ENCODE results near the gene TEDC1.

Gene TEDC1

DNA sequence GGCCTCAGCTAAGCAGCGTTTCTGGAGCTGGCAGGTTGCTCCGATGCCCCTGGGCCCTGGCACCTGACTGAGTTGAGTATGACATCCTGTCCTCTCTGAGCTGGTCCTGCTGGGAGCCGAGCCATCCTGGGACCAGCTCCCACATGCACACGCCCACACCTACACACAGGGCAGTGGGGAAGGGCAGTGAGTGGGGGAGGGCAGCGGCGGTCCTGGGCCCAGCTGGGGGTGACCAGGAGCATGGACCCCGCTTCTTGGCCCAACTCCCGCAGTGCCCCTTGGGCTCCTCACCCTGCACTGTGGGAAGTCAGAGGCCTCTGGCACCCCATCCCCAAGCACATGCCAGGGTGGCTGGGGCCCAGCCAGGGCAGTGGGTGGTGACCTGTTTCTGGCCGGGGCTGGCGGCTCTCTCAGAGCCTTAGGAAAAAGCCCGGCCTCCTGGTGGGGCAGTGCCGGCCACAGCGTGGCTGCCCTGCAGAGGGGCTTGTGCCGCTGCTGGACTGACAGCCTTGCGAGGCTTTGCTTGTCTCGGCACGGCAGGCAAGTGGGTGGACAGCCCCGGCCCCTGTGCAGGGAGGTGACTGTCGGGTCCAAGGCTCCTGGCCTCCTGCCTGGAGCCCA lies 22.3 kb upstream of the TEDC1 start:
- no peak for DNase-seq (ENCODE audit: extremely low spot score)
- ChIA-PET POLR2A (no interaction called here), CTCF (interaction anchor here (1.1 to 4.9 kb wide), 4 partner anchors 12 to 21 kb away, joined by 3 to 35 read pairs (median 12); no protein-coding TSS in a partner anchor)
- TF ChIP-seq, protein P1, sequence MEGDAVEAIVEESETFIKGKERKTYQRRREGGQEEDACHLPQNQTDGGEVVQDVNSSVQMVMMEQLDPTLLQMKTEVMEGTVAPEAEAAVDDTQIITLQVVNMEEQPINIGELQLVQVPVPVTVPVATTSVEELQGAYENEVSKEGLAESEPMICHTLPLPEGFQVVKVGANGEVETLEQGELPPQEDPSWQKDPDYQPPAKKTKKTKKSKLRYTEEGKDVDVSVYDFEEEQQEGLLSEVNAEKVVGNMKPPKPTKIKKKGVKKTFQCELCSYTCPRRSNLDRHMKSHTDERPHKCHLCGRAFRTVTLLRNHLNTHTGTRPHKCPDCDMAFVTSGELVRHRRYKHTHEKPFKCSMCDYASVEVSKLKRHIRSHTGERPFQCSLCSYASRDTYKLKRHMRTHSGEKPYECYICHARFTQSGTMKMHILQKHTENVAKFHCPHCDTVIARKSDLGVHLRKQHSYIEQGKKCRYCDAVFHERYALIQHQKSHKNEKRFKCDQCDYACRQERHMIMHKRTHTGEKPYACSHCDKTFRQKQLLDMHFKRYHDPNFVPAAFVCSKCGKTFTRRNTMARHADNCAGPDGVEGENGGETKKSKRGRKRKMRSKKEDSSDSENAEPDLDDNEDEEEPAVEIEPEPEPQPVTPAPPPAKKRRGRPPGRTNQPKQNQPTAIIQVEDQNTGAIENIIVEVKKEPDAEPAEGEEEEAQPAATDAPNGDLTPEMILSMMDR (IDR thresholded peaks at IDR 0.05; ENCODE audit: control extremely low read depth, extremely low read depth, low read depth, missing control alignments): no peak

DNA sequence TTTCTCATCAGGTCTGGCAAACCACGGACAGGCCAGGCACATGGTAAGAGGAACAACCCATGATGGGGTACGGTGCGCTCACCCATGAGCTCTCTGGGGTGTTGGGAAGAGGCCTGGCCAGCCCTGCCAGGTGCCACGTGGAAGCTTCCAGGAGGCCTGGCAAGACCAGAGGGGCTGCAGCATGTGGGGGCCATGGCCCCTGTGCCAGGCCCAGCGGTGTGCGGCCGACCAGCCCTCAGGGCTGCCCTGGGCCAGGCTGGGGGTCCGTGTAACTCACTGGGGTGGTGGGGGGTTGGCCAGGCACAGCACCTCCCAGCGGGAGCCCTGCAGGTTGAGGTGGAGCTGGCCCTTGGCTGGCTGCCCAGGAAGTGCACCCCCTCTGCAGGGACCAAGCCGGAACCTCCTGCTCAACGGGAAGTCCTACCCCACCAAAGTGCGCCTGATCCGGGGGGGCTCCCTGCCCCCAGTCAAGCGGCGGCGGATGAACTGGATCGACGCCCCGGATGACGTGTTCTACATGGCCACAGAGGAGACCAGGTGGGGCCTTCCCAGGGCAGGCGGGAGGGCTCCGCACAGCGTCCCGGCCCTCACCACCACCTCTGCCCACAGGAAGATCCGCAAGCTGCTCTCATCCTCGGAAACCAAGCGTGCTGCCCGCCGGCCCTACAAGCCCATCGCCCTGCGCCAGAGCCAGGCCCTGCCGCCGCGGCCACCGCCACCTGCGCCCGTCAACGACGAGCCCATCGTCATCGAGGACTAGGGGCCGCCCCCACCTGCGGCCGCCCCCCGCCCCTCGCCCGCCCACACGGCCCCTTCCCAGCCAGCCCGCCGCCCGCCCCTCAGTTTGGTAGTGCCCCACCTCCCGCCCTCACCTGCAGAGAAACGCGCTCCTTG lies 21.3 kb upstream of the TEDC1 start:
- TF ChIP-seq, protein P1 (IDR thresholded peaks at IDR 0.05; ENCODE audit: control extremely low read depth, extremely low read depth, low read depth, missing control alignments): no peak
- no peak for DNase-seq (ENCODE audit: extremely low spot score)
- POLR2A ChIA-PET: no interaction called here
- CTCF ChIA-PET: interaction anchor here (0.9 to 4.9 kb wide), 4 partner anchors 12 to 22 kb away, joined by 3 to 35 read pairs (median 4); partner anchors contain the start of gene CRIP1

DNA sequence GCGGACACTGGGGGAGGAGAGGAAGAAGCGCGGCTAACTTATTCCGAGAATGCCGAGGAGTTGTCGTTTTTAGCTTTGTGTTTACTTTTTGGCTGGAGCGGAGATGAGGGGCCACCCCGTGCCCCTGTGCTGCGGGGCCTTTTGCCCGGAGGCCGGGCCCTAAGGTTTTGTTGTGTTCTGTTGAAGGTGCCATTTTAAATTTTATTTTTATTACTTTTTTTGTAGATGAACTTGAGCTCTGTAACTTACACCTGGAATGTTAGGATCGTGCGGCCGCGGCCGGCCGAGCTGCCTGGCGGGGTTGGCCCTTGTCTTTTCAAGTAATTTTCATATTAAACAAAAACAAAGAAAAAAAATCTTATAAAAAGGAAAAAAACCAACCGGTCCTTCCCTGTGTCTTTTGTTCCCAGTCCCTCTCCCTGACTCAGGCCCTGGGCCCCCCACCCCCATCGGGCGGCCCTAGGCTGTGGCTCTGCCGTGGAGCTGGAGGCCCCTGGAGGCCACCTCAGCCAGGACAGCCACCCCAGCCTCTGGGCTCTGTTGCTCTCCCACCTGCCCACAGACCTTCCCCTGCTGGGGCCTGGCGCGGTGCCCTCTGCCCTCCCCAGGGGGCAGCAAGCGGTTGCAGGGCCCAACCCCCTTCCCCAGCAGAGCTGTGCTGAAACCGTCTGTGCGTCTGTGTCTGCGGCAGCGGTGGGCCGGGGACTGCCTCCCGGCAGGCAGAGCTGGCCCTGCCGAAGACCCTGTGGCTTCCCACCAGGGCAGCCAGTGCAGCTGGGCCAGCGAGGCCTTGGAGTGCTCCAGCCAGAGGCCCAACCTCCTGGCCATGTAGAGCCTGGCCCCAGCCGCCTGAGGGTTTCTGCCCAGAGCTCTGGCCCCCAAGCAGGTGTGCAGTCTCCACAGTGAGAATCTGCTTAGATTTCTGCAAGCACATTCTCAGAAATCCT lies 20.4 kb upstream of the TEDC1 start:
- ChIA-PET CTCF (interaction anchor here (0.9 to 4.9 kb wide), 6 partner anchors 11 to 946 kb away, joined by 3 to 35 read pairs (median 5); partner anchors contain the start of gene CRIP1), POLR2A (no interaction called here)
- DNase-seq (ENCODE audit: extremely low spot score): no peak
- TF ChIP-seq, protein P1 (IDR thresholded peaks at IDR 0.05; ENCODE audit: control extremely low read depth, extremely low read depth, low read depth, missing control alignments): no peak

DNA sequence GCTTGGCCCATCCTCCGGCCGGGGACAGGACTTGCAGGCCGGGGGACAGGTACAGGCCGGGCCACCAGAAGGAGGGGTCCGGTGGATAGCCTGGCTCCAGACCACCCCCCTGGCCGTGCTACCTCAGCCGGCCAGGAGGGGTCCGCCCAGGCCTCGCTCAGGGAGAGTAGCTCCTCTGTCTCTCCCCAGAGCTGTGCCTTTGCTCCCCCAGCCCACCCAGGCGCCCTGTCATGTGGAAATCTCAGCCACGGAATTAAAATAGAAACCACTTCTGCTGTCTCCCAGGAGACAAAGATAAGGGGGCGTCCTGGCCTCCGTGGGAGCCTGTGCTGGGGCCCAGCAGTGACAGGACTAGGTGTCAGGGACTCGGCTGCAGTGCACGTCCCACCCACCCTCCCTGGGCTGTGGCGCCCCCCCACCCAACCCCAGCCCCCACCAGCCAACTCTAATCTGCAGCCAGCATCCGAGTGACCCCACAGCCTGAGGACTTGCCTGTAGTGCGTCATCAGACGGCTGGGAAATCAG lies 19.7 kb upstream of the TEDC1 start:
- ChIA-PET CTCF (interaction anchor here (1.2 to 4.9 kb wide), 5 partner anchors 10 to 946 kb away, joined by 4 to 35 read pairs (median 5); partner anchors contain the start of gene CRIP1), POLR2A (no interaction called here)

DNA sequence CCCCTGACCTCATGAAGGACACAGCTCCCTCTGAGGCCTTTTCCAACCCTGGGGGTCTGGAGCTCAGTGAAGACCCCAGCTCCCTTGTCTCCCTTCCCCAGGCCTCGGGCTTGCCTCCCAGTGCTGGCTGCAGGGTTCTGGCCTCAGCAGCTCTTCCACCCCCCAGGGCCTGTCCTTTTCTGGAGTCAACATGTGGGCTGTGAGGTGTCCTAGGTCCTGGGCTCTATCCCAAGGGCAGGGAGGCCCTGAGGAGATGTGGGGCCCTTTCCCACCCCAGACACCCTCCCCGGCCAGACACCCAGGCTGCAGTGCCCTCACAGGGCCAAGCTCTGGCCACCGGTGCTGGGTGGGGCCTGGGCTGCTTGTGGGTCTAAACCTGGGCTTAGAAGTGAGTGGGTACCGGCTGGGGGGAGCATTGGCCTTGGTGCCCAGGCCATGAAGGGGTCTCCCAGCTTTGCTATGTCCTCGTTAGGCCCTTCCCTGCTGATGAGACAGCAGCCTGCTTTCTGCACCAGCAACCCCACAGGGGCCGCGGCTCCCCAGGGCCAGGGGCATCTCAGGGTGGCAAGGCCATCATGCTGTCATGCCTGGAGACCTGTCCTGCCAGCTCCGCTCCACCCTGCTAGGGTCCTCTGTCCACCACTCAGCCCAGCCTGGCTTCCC lies 19.1 kb upstream of the TEDC1 start:
- ChIA-PET CTCF (interaction anchor here (1.2 to 4.9 kb wide), 5 partner anchors 10 to 945 kb away, joined by 4 to 35 read pairs (median 5); partner anchors contain the start of gene CRIP1), POLR2A (no interaction called here)
- TF ChIP-seq, protein P1 (IDR thresholded peaks at IDR 0.05; ENCODE audit: control extremely low read depth, extremely low read depth, low read depth, missing control alignments): no peak
- DNase-seq (ENCODE audit: extremely low spot score): no peak

More for the DNA sequence above, 19.7 kb upstream of the TEDC1 start:
- DNase-seq (ENCODE audit: extremely low spot score): no peak
- TF ChIP-seq, protein P1 (IDR thresholded peaks at IDR 0.05; ENCODE audit: control extremely low read depth, extremely low read depth, low read depth, missing control alignments): no peak
